Effector memory CD4-positive, alpha-beta T cell (primary cell): ENCODE measurements around the gene KCNJ8.

Experiments
- DNase-seq, 3 donors: peaks; one replicate each; pipeline ENCODE4 v3.0.0-alpha.2; 2020
- H3K27ac ChIP-seq: 2 replicates; pipeline ENCODE4 v1.7.0; 2013; ENCODE audit warnings: mild to moderate bottlenecking, low read length, moderate library complexity; ENCODE audit not compliant: insufficient read depth, poor library complexity, severe bottlenecking
- H3K27me3 ChIP-seq: replicated peaks from 2 replicates; pipeline ENCODE4 v1.7.0; 2013; ENCODE audit warnings: mild to moderate bottlenecking, low read length; ENCODE audit not compliant: insufficient read depth, control insufficient read depth, poor library complexity, severe bottlenecking
- H3K36me3 ChIP-seq: 2 replicates; pipeline ENCODE4 v1.7.0; 2013; ENCODE audit warnings: mild to moderate bottlenecking, low read length, moderate library complexity; ENCODE audit not compliant: control insufficient read depth, insufficient read depth
- H3K4me1 ChIP-seq: 2 replicates; pipeline ENCODE4 v1.7.0; 2013; ENCODE audit warnings: low read length, mild to moderate bottlenecking; ENCODE audit not compliant: control insufficient read depth, insufficient read depth, poor library complexity, severe bottlenecking
- H3K4me3 ChIP-seq: 2 replicates; pipeline ENCODE4 v1.7.0; 2013; ENCODE audit warnings: low read length, low read depth, mild to moderate bottlenecking; ENCODE audit not compliant: insufficient read depth, poor library complexity, severe bottlenecking
- H3K9me3 ChIP-seq: 2 replicates; pipeline ENCODE4 v1.7.0; 2013; ENCODE audit warnings: mild to moderate bottlenecking, low read length, moderate library complexity; ENCODE audit not compliant: control insufficient read depth

The KCNJ8 gene

DNA sequence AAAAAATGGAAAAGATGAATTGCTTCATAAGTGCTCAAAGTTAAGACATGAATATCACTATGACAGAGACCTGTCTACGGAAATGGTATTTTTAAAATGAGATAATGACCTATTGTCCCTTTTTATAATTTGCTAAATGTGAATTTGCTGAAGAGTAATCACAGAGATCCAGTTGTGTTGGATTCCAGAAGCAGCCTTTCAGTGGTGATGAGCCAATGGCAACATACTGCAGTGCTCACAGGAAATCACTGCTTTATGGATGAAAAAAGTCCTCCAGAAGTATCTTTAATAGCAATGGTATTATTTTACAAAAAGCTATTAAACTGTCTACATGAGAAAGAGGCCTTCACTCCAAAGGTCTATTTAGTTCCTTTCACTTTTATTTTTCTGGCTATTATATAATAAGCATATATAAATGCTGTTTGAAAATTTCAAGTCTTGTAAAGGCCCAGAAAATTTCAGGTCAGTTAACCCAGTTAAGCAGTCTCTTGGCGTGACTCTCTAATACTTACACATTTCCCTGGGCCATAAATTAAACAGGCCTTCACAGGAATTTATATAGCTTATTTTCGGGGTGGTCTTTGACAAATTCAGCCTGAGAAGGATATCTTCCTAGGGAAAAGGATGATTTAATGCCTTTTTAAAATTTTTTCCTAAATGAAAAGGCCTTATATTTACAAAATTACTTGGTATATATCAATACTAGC is 55.4 kb downstream of the KCNJ8 start:
- Histone ChIP-seq H3K36me3 (no peaks in the 10 kb centered on the region), H3K4me1 (no peaks in the 10 kb centered on the region), H3K27ac (no peak overlapping the region), H3K27me3 (no peaks in the 10 kb centered on the region), H3K9me3 (no peaks in the 10 kb centered on the region), H3K4me3 (no peak overlapping the region)
- DNase-seq, result no peak

DNA sequence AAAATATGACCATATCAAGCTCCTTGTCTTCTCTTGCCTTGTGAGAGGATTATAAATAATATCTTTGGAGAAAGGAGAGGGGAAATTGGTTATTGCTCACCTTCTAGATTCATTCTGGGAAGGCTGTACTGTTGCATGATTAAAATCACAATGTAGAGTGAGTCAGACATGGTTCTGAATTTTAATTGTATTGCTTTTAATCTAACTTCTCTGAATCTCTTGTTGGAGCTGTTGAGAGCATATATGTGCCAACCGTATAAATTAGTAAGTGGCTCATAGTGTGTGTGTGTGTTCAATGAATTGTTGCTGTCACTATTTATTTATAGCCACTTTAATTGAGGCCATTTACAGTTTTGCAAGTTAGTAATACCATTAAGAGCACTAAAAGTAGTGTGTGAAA is 56.1 kb downstream of the KCNJ8 start:
- no peaks in the 10 kb centered on the region for H3K9me3 ChIP-seq

DNA sequence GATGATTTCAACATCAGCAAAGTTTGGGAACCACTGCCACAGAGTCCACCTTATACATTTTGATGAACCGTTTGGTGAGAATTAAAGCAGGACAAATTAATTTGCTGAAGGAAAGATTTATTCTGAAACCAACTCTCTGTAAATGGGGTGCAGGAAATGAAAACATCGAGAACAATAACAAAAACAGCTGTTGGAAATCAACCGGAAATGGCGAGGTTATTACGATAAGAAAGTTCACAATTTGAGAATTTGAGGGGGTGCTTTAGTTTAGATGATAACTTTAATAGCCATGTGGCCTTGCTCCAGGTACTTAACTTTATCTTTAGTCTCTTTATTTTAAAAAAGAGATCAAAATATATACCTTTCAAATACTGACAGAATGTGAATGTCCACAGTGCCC is 56.7 kb downstream of the KCNJ8 start:
- Histone ChIP-seq H3K36me3 (no peaks in the 10 kb centered on the region), H3K27me3 (no peaks in the 10 kb centered on the region), H3K27ac (no peak overlapping the region), H3K4me1 (no peaks in the 10 kb centered on the region), H3K4me3 (no peak overlapping the region), H3K9me3 (no peaks in the 10 kb centered on the region)
- DNase-seq, result no peak

More for the DNA sequence above, 56.1 kb downstream of the KCNJ8 start:
- Histone ChIP-seq H3K36me3 (no peaks in the 10 kb centered on the region), H3K27ac (no peak overlapping the region), H3K4me3 (no peak overlapping the region), H3K4me1 (no peaks in the 10 kb centered on the region), H3K27me3 (no peaks in the 10 kb centered on the region)
- DNase-seq, result no peak

DNA sequence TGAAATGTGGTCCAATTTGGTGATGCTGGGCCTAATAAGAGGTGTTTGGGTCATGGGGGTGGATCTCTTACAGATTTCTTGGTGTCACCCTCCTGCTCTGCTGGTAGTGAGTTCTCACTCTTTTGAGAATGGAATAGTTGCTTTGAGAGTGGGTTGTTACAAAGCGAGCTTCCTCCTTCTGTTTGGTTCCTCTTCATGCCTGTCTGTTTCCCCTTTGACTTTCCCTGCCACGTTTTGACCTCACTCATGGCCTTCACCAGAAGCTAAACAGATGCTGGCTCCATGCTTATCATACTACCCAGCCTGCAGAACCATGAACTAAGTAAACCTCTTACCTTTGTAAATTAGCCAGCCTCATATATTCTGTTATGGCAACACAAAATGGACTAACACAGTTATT is 59.1 kb downstream of the KCNJ8 start:
- no peak for DNase-seq
- Histone ChIP-seq H3K36me3 (no peaks in the 10 kb centered on the region), H3K4me1 (no peaks in the 10 kb centered on the region), H3K9me3 (no peaks in the 10 kb centered on the region), H3K4me3 (no peak overlapping the region), H3K27me3 (no peaks in the 10 kb centered on the region), H3K27ac (no peak overlapping the region)
